ENCODE results near the gene KPNA5.
"Not testable (repeated sequence)": the region's sequence is repeated elsewhere in the genome, so short reads cannot be mapped to it uniquely, and the experiment has no call there.

The KPNA5 gene

DNA sequence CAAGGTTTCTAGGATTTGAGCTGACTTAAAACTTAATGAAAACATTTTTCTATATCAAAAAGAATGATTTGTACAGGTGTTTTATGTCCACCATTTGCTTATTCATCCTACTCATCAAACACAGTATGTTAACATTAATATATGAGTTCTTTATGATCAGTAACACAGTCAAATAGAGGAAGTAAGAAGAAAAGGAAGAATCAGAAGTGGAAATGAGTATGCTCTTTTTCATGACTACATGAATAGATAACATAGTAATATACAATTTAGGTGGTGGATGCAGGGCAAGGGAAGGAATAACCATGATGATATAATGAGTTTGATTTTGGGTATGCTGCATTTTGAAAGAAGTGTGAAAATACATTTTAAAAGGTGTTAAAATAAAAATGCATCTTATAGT lies 16.5 kb downstream of the KPNA5 start:
- Histone ChIP-seq H3K27me3 (ENCODE audit: control insufficient read depth, insufficient read depth, low read length) (no peaks in the 10 kb centered on the region), H3K4me1 (ENCODE audit: control insufficient read depth, insufficient read depth, low read length) (no peaks in the 10 kb centered on the region), H3K27ac (ENCODE audit: low read depth, low read length) (no peak overlapping the region), H3K9me3 (ENCODE audit: control insufficient read depth, insufficient read depth, low read length) (no peaks in the 10 kb centered on the region), H3K4me3 (ENCODE audit: low read depth, low read length) (no peak overlapping the region), H3K9ac (ENCODE audit: low read depth, low read length) (no peak overlapping the region), H3K36me3 (ENCODE audit: control insufficient read depth, insufficient read depth, low read length) (peaks cover 40% of the 10 kb centered on the region)

DNA sequence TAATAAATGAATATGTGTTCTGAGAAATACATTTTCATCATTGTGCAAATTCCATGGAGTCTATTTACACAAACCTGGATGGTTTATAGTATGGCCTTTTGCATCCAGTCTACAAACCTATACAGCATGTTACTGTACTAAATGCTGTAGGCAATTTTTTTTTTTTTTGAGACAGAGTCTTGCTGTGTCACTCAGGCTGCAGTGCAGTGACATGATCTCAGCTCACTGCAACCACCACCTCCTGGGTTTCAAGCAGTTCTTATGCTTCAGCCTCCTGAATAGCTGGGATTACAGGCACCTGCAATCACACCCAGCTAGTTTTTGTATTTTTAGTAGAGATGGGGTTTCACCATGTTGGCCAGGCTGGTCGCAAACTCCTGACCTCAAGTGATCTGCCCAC lies 22.9 kb downstream of the KPNA5 start:
- H3K9ac ChIP-seq (ENCODE audit: low read depth, low read length); H3K4me1 ChIP-seq (ENCODE audit: control insufficient read depth, insufficient read depth, low read length); H3K27me3 ChIP-seq (ENCODE audit: control insufficient read depth, insufficient read depth, low read length); H3K9me3 ChIP-seq (ENCODE audit: control insufficient read depth, insufficient read depth, low read length); H3K4me3 ChIP-seq (ENCODE audit: low read depth, low read length); H3K27ac ChIP-seq (ENCODE audit: low read depth, low read length): not testable (repeated sequence)
- peaks cover 69% of the 10 kb centered on the region for H3K36me3 ChIP-seq (ENCODE audit: control insufficient read depth, insufficient read depth, low read length)

DNA sequence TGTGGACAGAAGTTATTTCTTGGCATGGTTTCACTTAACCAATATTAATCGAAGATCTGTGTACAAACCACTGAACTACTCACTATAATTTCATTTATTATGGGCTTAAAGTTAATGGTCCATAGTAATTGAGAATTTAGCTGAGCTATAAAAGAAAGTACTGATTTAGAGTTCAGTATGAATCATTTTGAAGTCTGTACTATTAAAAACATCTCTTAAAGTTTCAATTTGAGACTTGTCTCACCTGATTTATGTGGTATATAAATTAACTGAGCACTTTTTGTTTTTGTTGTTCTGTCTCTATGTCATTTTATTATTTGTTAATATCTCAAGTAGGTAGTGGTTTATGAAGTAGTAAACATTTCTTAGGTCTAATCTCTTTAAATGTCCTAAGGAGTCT lies 24.9 kb downstream of the KPNA5 start:
- Histone ChIP-seq H3K27me3 (ENCODE audit: control insufficient read depth, insufficient read depth, low read length) (no peaks in the 10 kb centered on the region), H3K27ac (ENCODE audit: low read depth, low read length) (no peak overlapping the region), H3K4me3 (ENCODE audit: low read depth, low read length) (no peak overlapping the region), H3K9me3 (ENCODE audit: control insufficient read depth, insufficient read depth, low read length) (no peaks in the 10 kb centered on the region), H3K9ac (ENCODE audit: low read depth, low read length) (no peak overlapping the region), H3K36me3 (ENCODE audit: control insufficient read depth, insufficient read depth, low read length) (peaks cover 60% of the 10 kb centered on the region), H3K4me1 (ENCODE audit: control insufficient read depth, insufficient read depth, low read length) (no peaks in the 10 kb centered on the region)

GRCh38 chr6:116714296-116714695 lies 33.3 kb downstream of the KPNA5 start:
- Histone ChIP-seq H3K4me3 (ENCODE audit: low read depth, low read length) (no peak overlapping the region), H3K36me3 (ENCODE audit: control insufficient read depth, insufficient read depth, low read length) (peaks cover 42% of the 10 kb centered on the region)

DNA sequence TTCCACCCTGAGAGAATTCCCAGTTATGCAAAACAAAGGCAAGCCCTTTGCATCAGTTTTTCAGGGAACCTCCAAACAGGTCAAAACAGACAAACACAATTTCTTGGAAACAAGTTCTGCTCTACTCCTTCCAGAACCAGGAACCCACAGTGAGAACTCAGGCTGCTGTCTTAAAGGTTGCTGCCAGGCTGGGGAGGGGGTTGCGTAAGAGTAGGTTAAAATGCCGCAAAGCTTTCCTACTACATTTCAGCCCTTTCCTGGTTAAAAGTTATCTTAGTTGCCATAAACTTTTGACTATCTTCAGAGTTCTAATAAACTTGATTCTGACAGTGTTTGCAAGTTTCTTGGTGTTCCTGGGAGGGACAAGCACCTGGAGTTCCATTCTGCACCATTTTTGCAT lies 33.8 kb downstream of the KPNA5 start:
- Histone ChIP-seq H3K9ac (ENCODE audit: low read depth, low read length) (no peak overlapping the region), H3K4me1 (ENCODE audit: control insufficient read depth, insufficient read depth, low read length) (no peaks in the 10 kb centered on the region), H3K9me3 (ENCODE audit: control insufficient read depth, insufficient read depth, low read length) (no peaks in the 10 kb centered on the region), H3K27me3 (ENCODE audit: control insufficient read depth, insufficient read depth, low read length) (no peaks in the 10 kb centered on the region), H3K27ac (ENCODE audit: low read depth, low read length) (no peak overlapping the region), H3K4me3 (ENCODE audit: low read depth, low read length) (no peak overlapping the region), H3K36me3 (ENCODE audit: control insufficient read depth, insufficient read depth, low read length) (peaks cover 47% of the 10 kb centered on the region)

More at GRCh38 chr6:116714296-116714695, 33.3 kb downstream of the KPNA5 start:
- H3K27ac ChIP-seq (ENCODE audit: low read depth, low read length): no peak overlapping the region
- no peak overlapping the region for H3K9ac ChIP-seq (ENCODE audit: low read depth, low read length)
- no peaks in the 10 kb centered on the region for H3K4me1 ChIP-seq (ENCODE audit: control insufficient read depth, insufficient read depth, low read length)
- no peaks in the 10 kb centered on the region for H3K9me3 ChIP-seq (ENCODE audit: control insufficient read depth, insufficient read depth, low read length)
- no peaks in the 10 kb centered on the region for H3K27me3 ChIP-seq (ENCODE audit: control insufficient read depth, insufficient read depth, low read length)

DNA sequence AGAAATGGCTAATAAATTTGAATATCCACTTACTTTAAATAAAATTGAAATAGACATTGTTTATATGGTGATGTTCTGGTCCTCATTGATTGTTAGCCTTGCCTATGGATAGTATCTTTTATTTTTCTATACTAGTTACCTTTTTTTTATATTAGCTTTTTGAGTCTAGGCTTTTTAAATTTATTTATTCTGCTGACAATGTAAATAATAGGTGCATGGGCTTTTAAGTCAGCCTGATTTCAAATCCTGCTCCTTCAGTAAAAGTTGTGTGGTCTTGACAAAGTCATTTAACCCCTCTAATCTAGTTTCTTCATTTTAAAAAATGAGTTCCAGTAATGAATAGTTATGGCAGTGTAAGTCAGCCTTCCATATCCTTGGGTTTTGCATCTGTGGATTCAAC lies 45.9 kb downstream of the KPNA5 start:
- Histone ChIP-seq H3K9ac (ENCODE audit: low read depth, low read length) (no peak overlapping the region), H3K36me3 (ENCODE audit: control insufficient read depth, insufficient read depth, low read length) (peaks cover 88% of the 10 kb centered on the region), H3K9me3 (ENCODE audit: control insufficient read depth, insufficient read depth, low read length) (no peaks in the 10 kb centered on the region), H3K27ac (ENCODE audit: low read depth, low read length) (no peak overlapping the region), H3K27me3 (ENCODE audit: control insufficient read depth, insufficient read depth, low read length) (no peaks in the 10 kb centered on the region), H3K4me3 (ENCODE audit: low read depth, low read length) (no peak overlapping the region), H3K4me1 (ENCODE audit: control insufficient read depth, insufficient read depth, low read length) (no peaks in the 10 kb centered on the region)

DNA sequence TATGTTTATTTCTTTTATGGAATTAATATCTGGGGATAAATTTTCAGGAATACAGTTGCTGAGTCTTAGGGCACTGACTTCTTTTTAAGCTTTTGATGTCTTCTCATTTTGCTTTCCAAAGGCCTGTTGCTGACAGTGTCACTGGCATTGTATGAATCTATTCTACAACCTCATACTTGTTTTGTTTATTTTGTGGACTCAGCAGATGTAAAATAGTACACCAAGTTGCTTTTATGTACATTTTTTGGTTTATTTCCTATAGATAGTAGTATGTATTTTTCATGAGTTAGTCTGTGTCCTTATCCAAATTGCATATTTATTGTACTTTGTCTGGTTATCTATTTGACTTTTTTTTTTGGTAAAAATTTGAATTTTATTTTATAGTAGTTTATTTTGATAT lies 49.5 kb downstream of the KPNA5 start:
- H3K9me3 ChIP-seq (ENCODE audit: control insufficient read depth, insufficient read depth, low read length): no peaks in the 10 kb centered on the region
- no peaks in the 10 kb centered on the region for H3K4me1 ChIP-seq (ENCODE audit: control insufficient read depth, insufficient read depth, low read length)
- no peak overlapping the region for H3K9ac ChIP-seq (ENCODE audit: low read depth, low read length)
- no peak overlapping the region for H3K4me3 ChIP-seq (ENCODE audit: low read depth, low read length)
- no peaks in the 10 kb centered on the region for H3K27me3 ChIP-seq (ENCODE audit: control insufficient read depth, insufficient read depth, low read length)
- no peak overlapping the region for H3K27ac ChIP-seq (ENCODE audit: low read depth, low read length)
- peaks cover 70% of the 10 kb centered on the region for H3K36me3 ChIP-seq (ENCODE audit: control insufficient read depth, insufficient read depth, low read length)

DNA sequence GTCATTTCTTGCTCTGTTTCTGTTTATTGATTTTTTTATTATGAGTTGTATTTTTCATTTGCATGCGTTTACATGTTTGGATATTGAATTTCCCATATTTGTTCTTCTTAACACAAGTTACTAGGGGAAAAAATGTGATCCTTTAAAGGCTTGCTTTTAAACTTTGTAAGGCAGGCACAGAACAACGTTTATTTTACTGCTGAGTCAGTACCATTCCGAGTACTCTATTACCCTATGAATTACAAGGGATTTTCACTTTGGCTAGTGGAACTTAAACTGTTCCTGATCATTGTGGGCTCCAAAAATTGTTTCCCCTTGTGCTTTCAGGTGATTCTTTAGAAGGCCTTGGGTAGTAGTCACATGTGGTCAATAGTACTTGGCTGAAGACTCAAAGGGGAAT lies 56.0 kb downstream of the KPNA5 start:
- Histone ChIP-seq H3K36me3 (ENCODE audit: control insufficient read depth, insufficient read depth, low read length) (peaks cover 12% of the 10 kb centered on the region; the same call in 1 of the 2 replicates), H3K9me3 (ENCODE audit: control insufficient read depth, insufficient read depth, low read length) (0 out of 2 replicates have a peak, but pooled peaks cover 3% of the 10 kb centered on the region), H3K9ac (ENCODE audit: low read depth, low read length) (no peak overlapping the region), H3K27ac (ENCODE audit: low read depth, low read length) (no peak overlapping the region), H3K27me3 (ENCODE audit: control insufficient read depth, insufficient read depth, low read length) (no peaks in the 10 kb centered on the region), H3K4me1 (ENCODE audit: control insufficient read depth, insufficient read depth, low read length) (no peaks in the 10 kb centered on the region), H3K4me3 (ENCODE audit: low read depth, low read length) (no peak overlapping the region)

DNA sequence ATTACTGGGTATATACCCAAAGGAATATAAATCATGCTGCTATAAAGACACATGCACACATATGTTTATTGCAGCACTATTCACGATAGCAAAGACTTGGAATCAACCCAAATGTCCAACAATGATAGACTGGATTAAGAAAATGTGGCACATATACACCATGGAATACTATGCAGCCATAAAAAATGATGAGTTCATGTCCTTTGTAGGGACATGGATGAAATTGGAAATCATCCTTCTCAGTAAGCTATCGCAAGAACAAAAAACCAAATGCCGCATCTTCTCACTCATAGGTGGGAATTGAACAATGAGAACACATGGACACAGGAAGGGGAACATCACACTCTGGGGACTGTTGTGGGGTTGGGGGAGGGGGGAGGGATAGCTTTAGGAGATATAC lies 59.5 kb downstream of the KPNA5 start:
- H3K4me3 ChIP-seq (ENCODE audit: low read depth, low read length); H3K27me3 ChIP-seq (ENCODE audit: control insufficient read depth, insufficient read depth, low read length); H3K36me3 ChIP-seq (ENCODE audit: control insufficient read depth, insufficient read depth, low read length); H3K4me1 ChIP-seq (ENCODE audit: control insufficient read depth, insufficient read depth, low read length); H3K9ac ChIP-seq (ENCODE audit: low read depth, low read length); H3K27ac ChIP-seq (ENCODE audit: low read depth, low read length); H3K9me3 ChIP-seq (ENCODE audit: control insufficient read depth, insufficient read depth, low read length): not testable (repeated sequence)

DNA sequence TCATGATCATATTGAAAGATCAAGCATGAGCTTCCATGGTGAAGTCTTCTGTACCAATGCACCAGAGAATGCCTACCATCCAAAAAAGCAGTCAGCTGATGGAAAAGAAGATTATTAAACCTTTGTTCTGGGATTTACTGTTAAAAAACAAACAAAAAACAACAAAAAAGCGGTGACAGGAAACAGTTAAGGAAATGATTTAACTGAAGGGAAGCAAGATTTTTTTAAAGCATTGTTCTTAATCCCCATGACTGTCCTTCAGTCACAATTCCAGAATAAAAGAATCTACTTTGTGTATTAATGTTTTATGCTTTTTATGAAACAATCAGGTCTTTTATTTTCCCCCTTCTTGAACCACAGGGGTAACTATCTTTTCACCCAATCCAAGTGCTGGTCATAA lies 60.6 kb downstream of the KPNA5 start:
- Histone ChIP-seq H3K27me3 (ENCODE audit: control insufficient read depth, insufficient read depth, low read length) (no peaks in the 10 kb centered on the region), H3K9me3 (ENCODE audit: control insufficient read depth, insufficient read depth, low read length) (0 out of 2 replicates have a peak, but pooled peaks cover 3% of the 10 kb centered on the region), H3K27ac (ENCODE audit: low read depth, low read length) (no peak overlapping the region), H3K9ac (ENCODE audit: low read depth, low read length) (no peak overlapping the region), H3K4me3 (ENCODE audit: low read depth, low read length) (no peak overlapping the region), H3K36me3 (ENCODE audit: control insufficient read depth, insufficient read depth, low read length) (no peaks in the 10 kb centered on the region), H3K4me1 (ENCODE audit: control insufficient read depth, insufficient read depth, low read length) (no peaks in the 10 kb centered on the region)

- H3K4me1 ChIP-seq (ENCODE audit: control insufficient read depth, insufficient read depth, low read length): no peaks in the 10 kb centered on the region
- H3K9ac ChIP-seq (ENCODE audit: low read depth, low read length): no peak overlapping the region
- H3K27me3 ChIP-seq (ENCODE audit: control insufficient read depth, insufficient read depth, low read length): no peaks in the 10 kb centered on the region
- H3K4me3 ChIP-seq (ENCODE audit: low read depth, low read length): no peak overlapping the region
- H3K27ac ChIP-seq (ENCODE audit: low read depth, low read length): no peak overlapping the region
- no peaks in the 10 kb centered on the region for H3K36me3 ChIP-seq (ENCODE audit: control insufficient read depth, insufficient read depth, low read length)
- no peaks in the 10 kb centered on the region for H3K9me3 ChIP-seq (ENCODE audit: control insufficient read depth, insufficient read depth, low read length)
These were observed 64.2 kb downstream of the KPNA5 start for GRCh38 chr6:116745176-116745575.

DNA sequence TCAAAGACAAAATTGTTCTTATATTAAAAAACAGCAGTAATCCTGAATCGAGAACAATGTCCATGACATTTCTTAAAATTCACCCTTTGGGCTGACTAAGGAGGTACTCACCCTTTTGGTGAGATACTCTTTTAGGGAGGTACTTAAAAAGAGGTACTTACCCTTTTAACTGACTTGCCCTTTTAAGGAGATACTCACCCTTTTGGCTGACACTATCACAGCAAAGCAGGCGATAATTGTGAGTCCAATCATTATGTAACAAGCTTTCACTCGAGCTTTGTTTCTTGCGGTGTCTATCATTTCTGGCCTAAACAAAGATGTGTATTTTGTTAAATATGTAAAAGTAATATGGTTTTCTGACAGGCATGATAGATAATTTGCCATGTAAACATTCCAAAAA lies 80.8 kb downstream of the KPNA5 start:
- H3K9ac ChIP-seq (ENCODE audit: low read depth, low read length): no peak overlapping the region
- H3K4me3 ChIP-seq (ENCODE audit: low read depth, low read length): 0 out of 2 replicates have a peak overlapping the region, but pooled peaks have one; percentile 14
- peaks cover 14% of the 10 kb centered on the region for H3K4me1 ChIP-seq (ENCODE audit: control insufficient read depth, insufficient read depth, low read length)
- no peak overlapping the region for H3K27ac ChIP-seq (ENCODE audit: low read depth, low read length)
- no peaks in the 10 kb centered on the region for H3K9me3 ChIP-seq (ENCODE audit: control insufficient read depth, insufficient read depth, low read length)
- no peaks in the 10 kb centered on the region for H3K36me3 ChIP-seq (ENCODE audit: control insufficient read depth, insufficient read depth, low read length)
- peaks cover 31% of the 10 kb centered on the region for H3K27me3 ChIP-seq (ENCODE audit: control insufficient read depth, insufficient read depth, low read length)

All from HUES48 (cell line).